Measurements from ENCODE around the gene TCF25. TPM values are rescaled to one million over a fixed set of nuclear protein-coding genes. Genes with fewer than 3 reads are reported as not detected.

Gene TCF25
- total RNA-seq, 1 experiment from 2014 or later = 345 TPM

DNA sequence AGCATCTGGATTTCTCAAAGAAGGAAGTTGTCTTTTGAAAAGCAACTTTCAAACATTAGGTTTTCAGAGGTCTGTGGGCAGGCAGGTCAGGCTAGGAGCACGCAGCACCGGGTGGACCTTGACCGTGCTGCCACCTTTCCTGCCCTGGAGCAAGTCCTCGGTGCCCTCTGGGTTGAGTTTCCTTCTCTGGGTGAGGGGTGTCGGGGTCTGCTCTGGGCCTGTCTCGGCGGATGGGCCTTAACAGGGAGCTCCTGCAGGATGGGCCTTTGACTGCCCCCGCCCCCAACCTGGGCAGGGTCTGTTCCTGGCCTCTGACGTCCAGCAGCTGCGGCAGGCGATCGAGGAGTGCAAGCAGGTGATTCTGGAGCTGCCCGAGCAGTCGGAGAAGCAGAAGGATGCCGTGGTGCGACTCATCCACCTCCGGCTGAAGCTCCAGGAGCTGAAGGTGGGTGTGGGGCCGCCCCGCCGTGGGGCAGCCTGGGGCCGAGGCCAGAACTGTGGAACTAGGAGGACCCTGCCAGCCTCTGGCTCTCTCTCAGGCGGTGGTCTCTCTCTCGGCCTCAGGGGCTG lies 83.9 kb downstream of the TCF25 start:
- intact Hi-C loops (cut with micrococcal nuclease) = no loop called here
- peaks cover 19% of the 10 kb centered on the region for H3K79me2 ChIP-seq (ENCODE audit: insufficient read depth, low read length)
- H3K9me3 ChIP-seq (ENCODE audit: control insufficient read depth in 1 of 2, insufficient read depth in 1 of 2, low read depth in 1 of 2, low read length in 2 of 2) = no peaks in the 10 kb centered on the region
- TF ChIP-seq EGR1 (IDR thresholded peaks at IDR 0.05; ENCODE audit: low read depth) = no peak
- TF ChIP-seq SP1 (IDR thresholded peaks at IDR 0.05; ENCODE audit: low read depth) = no peak
- TF ChIP-seq ZFX (IDR thresholded peaks at IDR 0.05) = no peak
- TF ChIP-seq, protein P1, sequence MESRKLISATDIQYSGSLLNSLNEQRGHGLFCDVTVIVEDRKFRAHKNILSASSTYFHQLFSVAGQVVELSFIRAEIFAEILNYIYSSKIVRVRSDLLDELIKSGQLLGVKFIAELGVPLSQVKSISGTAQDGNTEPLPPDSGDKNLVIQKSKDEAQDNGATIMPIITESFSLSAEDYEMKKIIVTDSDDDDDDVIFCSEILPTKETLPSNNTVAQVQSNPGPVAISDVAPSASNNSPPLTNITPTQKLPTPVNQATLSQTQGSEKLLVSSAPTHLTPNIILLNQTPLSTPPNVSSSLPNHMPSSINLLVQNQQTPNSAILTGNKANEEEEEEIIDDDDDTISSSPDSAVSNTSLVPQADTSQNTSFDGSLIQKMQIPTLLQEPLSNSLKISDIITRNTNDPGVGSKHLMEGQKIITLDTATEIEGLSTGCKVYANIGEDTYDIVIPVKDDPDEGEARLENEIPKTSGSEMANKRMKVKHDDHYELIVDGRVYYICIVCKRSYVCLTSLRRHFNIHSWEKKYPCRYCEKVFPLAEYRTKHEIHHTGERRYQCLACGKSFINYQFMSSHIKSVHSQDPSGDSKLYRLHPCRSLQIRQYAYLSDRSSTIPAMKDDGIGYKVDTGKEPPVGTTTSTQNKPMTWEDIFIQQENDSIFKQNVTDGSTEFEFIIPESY (IDR thresholded peaks at IDR 0.05; ENCODE audit: extremely low read depth, insufficient replicate concordance, low read length) = no peak
- TF ChIP-seq EZH2phosphoT487 (IDR thresholded peaks at IDR 0.05; ENCODE audit: borderline replicate concordance) = no peak
- TF ChIP-seq CEBPB (IDR thresholded peaks at IDR 0.05; ENCODE audit: low read depth) = no peak
- no peak for TF ChIP-seq ZNF274 (IDR thresholded peaks at IDR 0.05; ENCODE audit: low read depth, low read length)
- no peak for TF ChIP-seq SIN3A (IDR thresholded peaks at IDR 0.05; ENCODE audit: low read depth)
- no peak for TF ChIP-seq JUND (IDR thresholded peaks at IDR 0.05)
- ChIA-PET CTCF (no interaction called here), POLR2A (no interaction called here), RAD21 (ENCODE audit: low non-redundant PET in 1 of 2, low total read pairs in 2 of 2, uncharacterized antibody in 2 of 2, unreplicated experiment in 2 of 2) (no interaction called here)
- no peak overlapping the region for H3K27ac ChIP-seq (ENCODE audit: low read depth, low read length)
- H3K9ac ChIP-seq (ENCODE audit: low read length) = no peak overlapping the region
- H4K20me1 ChIP-seq (ENCODE audit: insufficient read depth) = no peaks in the 10 kb centered on the region
- ATAC-seq = no peak
- no peaks in the 10 kb centered on the region for H3K27me3 ChIP-seq (ENCODE audit: insufficient read depth, low read length)
- H2AFZ ChIP-seq (ENCODE audit: low read depth, low read length, poor library complexity, severe bottlenecking) = no peak overlapping the region
- BruUV-seq (replicated peaks) = no TSS peak
- H3K4me3 ChIP-seq (replicated peaks in 1 of 2; ENCODE audit: low read depth in 1 of 2, low read length in 2 of 2) = no peak overlapping the region
- peaks cover 17 to 33% of the 10 kb centered on the region in 2 experiments; a peak in 3 of 4 replicates for H3K36me3 ChIP-seq (ENCODE audit: control insufficient read depth in 1 of 2, insufficient read depth in 2 of 2, low read length in 2 of 2)
- no peaks in the 10 kb centered on the region for H3K4me1 ChIP-seq (ENCODE audit: control insufficient read depth in 1 of 2, insufficient read depth in 2 of 2, low read length in 2 of 2)
- no peaks in the 10 kb centered on the region for H3K9me2 ChIP-seq (ENCODE audit: insufficient read depth)
- H3K4me2 ChIP-seq (ENCODE audit: low read length) = no peak overlapping the region
- DNase-seq (ENCODE audit: low read depth, low spot score) = no peak

DNA sequence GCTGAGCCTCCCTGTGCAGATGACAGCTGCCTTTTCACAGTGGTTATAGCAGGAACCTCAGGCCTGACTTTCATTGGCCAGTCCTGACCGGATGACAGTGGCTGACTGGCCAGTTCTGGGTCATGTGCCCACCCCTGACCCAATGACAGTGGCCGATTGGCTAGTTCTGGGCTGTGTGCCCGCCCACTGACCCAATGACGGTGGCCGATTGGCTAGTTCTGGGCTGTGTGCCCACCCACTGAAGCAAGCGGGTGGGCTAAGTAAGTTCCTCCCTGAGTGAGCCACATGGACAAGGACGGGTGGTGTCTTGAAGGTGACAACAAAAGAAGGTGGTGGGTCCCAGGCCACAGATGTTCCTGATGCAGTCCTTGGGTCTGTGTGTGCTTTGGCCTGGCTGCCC lies 84.7 kb downstream of the TCF25 start:
- Histone ChIP-seq H3K4me1 (ENCODE audit: control insufficient read depth in 1 of 2, insufficient read depth in 2 of 2, low read length in 2 of 2) (no peaks in the 10 kb centered on the region), H3K27me3 (ENCODE audit: insufficient read depth, low read length) (no peaks in the 10 kb centered on the region), H2AFZ (ENCODE audit: low read depth, low read length, poor library complexity, severe bottlenecking) (no peak overlapping the region), H3K4me2 (ENCODE audit: low read length) (no peak overlapping the region), H3K9me2 (ENCODE audit: insufficient read depth) (no peaks in the 10 kb centered on the region), H3K9ac (ENCODE audit: low read length) (no peak overlapping the region), H3K9me3 (ENCODE audit: control insufficient read depth in 1 of 2, insufficient read depth in 1 of 2, low read depth in 1 of 2, low read length in 2 of 2) (no peaks in the 10 kb centered on the region), H3K36me3 (ENCODE audit: control insufficient read depth in 1 of 2, insufficient read depth in 2 of 2, low read length in 2 of 2) (peaks cover 17 to 33% of the 10 kb centered on the region in 2 experiments; a peak in 3 of 4 replicates), H3K4me3 (replicated peaks in 1 of 2; ENCODE audit: low read depth in 1 of 2, low read length in 2 of 2) (no peak overlapping the region), H3K79me2 (ENCODE audit: insufficient read depth, low read length) (peaks cover 13% of the 10 kb centered on the region; the same call in 1 of the 2 replicates), H4K20me1 (ENCODE audit: insufficient read depth) (no peaks in the 10 kb centered on the region), H3K27ac (ENCODE audit: low read depth, low read length) (no peak overlapping the region)
- RAD21 ChIA-PET (ENCODE audit: low non-redundant PET in 1 of 2, low total read pairs in 2 of 2, uncharacterized antibody in 2 of 2, unreplicated experiment in 2 of 2) = no interaction called here
- CTCF ChIA-PET = no interaction called here
- DNase-seq (ENCODE audit: low read depth, low spot score) (peak; percentile 40), ATAC-seq (peak; percentile 93)
- intact Hi-C loops (cut with micrococcal nuclease) = loop anchor here (1.0 kb wide), 1 partner anchor 28 kb away; no protein-coding TSS in a partner anchor
- BruUV-seq (replicated peaks) = no TSS peak
- POLR2A ChIA-PET = no interaction called here
- TF ChIP-seq JUND (IDR thresholded peaks at IDR 0.05) = no peak
- TF ChIP-seq SP1 (IDR thresholded peaks at IDR 0.05; ENCODE audit: low read depth) = peak; percentile 76
- TF ChIP-seq, protein P2, sequence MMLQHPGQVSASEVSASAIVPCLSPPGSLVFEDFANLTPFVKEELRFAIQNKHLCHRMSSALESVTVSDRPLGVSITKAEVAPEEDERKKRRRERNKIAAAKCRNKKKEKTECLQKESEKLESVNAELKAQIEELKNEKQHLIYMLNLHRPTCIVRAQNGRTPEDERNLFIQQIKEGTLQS (IDR thresholded peaks at IDR 0.05) = no peak

Data from HCT116 (cell line).